RKO (cell line): Measurements from ENCODE around the gene RMND1.

Source experiments
- DNase-seq: peaks from one replicate; pipeline ENCODE4 v3.0.0-alpha.2; 2016; ENCODE audit warnings: low spot score

The RMND1 gene

DNA sequence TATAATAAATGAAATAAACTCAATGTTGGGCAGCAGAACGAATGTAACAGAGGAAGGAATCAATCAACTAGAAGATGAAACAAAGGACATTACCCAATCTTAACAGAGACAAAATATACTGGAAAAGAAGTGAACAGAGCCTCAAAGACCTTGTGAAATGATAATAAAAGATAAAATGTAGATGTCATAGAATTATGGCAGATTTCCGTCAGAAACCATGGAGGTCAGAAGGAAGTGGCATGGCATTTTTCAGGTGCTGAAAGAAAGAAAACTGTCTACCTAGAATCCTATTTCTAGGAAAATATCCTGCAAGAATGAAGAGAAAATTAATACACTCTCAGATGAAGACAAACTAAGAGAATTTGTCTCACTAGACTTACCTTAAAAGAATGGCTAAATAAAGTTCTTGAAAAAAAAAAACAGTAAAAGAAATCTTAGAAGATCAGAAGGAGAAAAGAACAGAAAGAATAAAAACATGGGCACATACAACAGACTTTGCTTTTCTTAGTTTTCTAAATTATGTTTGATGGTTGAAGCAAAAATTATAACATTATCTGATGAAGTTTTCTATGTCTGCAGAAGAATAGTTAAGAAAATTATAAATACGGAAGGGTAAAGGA is 37.2 kb downstream of the RMND1 start:
- DNase-seq: no peak

DNA sequence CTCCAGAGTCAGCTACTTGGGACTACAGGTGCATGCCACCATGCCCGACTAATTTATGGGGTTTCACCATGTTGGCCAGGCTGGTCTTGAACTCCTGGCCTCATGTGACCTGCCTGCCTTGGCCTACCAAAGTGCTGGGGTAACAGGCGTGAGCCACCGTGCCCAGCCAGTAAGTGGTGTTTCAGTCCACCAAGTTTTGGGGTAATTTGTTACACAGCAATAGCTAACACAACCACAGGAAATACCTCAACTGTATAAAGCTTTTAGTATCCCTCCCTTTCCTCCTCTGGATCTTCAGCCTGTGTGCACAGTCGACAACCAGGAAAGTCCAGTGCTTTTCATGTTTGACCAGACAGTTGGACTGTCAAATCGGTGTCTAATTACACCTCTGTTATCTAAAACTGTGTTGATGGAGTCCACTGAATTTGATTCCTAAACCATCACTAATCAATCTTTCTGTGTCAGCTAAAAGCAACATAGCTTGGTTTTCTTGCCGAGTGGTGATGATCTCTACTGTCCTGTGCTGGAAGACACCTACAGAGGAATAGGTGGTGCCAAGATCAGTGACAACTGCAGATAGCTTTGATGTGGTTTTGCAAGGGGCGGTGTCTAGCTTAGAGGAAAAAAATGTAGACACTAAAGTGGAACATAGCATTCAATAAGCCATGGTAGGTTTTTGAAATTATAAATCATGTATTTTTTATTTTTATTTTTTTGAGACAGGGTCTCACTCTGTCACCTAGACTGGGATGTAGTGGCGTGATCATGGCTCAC is 38.4 kb downstream of the RMND1 start:
- DNase-seq: no peak

DNA sequence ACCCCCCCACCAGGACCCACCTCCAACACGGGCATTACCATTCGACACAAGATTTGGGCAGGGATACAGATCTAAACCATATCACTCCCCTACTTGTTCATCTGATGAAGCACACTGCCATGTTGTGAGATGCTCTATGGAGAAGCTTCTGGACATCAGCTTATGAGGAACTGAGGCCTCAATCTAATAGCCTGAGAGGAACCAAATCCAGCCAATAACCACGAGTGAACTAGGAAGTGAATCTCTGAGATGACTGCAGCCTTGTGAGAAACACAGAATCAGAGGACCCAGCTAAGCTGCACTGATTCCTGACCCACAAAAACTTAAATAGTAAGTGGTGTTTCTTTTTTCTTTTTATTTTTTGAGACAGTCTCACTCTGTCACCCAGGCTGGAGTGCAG is 39.0 kb downstream of the RMND1 start:
- DNase-seq: no peak

DNA sequence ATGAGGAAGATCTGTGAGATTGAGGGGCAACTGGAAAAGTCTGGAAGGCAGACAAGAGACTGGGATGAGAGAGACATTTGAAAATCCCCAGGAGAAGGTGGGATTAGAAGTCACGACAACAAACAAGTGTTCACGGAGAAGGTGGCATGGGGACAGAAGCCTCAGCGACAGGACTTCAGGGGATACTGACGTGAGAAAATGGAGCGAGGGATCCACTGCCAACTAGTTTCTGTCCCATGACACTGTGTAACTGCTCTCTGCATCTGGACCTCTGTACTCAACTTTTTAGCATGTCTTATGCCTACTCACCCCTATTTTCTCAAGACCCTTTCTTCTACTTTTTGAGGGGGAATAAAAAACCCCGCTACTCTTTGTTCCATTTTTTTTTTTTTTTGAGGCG is 42.2 kb downstream of the RMND1 start:
- no peak for DNase-seq

DNA sequence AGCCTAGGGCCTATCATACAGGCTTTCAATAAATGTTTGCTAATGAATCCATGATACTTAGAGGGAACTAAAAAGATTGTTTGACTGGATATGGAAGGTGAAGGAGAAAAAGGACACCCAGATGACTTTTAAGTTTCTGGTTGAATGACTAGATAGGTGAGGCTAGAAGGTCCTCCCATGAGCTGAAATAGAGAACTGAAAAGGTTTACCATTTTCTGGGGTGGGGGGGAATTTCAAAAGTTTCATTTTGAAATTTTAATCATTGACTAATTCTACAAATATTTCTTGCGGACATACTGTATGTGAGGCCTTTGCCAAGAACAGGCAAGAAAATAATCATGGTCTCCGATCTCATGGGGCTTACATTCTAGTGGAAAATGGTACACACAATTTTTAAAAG is 42.7 kb downstream of the RMND1 start:
- no peak for DNase-seq

DNA sequence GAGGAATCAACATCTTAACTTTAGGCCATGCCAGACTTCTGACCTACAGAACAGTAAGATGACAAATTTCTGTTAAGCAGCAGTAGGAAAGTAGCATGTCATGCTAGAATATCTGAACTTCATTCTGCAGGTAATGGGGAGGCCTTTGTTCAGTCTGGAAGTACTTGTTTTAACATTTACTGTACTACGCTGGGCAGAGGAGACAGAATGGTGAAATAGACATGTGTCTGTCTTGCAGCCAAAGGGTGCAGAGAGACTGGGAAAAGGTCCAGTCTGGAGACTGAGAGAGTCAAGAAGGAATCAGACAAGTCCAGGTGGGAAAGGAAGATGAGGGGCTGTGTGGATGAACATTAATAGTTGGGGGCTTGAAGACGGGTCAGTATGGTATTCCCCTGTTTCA is 43.1 kb downstream of the RMND1 start:
- DNase-seq: no peak

DNA sequence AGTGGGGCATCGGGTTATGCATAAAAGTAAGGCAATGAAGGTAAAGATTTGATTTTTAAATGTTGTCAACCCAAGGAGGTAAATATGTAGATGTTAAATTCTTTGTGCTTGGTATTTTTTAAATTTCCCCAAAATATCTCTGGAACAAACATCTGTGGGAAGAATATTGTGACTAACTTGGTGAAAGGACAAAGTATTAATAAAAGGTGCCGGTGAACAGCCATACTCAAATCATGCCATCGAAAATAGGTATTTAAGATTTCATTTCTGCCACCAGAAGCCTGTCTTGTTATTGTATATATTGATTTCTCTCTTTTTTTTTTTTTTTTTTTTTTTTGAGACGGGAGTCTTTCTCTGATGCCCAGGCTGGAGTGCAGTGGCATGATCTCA is 48.0 kb downstream of the RMND1 start:
- DNase-seq: no peak

DNA sequence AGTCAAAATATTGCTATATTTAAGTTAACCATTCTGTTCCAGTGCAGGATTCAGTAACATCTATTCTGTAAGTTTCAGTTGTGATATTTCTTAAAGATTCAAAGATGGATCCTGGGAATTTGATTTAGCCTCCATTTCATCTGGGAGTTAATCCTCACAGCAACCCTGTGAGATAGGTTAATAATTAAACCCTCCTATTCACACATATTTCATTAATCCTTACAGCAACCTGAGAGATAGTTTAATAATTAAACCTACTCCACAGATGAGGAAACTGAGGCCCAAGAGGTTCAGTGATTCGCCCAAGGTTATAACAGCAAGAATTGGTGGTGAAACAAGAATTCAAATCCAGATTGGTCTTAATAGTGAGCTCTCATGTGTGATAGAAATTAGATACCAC is 49.7 kb downstream of the RMND1 start:
- no peak for DNase-seq

DNA sequence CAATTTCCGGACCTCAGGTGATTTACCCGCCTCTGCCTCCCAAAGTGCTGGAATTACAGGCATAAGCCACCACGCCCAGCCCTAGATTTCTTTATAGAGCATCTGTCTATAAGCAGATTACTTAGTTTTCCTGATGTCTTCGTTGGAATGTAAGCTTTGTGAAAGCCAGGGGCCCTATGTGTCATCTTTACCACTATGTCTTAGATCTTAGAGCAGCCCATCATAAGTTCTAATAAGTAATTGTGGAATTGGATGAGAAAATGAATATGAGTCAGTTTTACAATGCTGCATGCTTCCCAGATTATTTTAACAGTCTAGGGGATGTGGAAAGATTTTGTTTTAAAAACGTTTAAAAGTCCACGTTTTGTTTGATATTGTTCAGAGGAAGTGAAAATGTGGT is 51.5 kb downstream of the RMND1 start:
- DNase-seq: no peak

DNA sequence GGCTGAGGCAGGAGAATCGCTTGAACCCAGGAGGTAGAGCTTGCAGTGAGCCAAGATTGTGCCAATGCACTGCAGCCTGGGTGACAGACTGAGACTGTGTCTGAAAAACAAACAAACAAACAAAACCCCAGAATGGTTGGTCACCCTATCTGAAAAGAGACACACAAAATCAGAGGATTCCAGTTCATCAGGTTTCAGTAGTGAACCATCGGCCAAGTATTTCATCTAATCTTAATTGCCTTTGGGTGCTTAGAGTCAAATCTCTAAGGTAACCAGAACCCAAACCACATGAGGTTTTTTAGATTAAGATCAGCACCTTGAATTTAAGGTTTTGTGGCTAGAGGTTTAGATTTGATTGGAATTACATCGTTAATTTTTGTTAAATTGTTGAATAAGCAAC is 52.2 kb downstream of the RMND1 start:
- DNase-seq: no peak

DNA sequence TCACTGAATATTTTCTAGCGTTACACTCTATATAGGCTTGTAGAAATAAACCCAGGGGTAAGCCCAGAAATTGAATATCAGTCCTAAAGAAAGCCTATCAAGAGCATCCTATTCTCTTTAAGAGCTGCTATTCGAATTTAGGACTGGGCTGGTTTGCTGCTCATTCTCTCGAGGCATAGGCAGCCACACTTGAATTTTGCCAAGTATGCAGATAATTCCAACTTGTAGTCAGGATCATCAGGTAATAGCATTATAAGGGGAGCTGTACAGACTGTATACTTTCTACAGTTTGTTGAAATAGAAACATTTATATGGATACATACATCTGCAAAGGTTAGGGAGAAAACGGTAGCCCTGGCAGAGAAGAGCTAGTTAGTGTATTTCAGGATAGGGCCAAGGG is 58.5 kb downstream of the RMND1 start:
- no peak for DNase-seq

DNA sequence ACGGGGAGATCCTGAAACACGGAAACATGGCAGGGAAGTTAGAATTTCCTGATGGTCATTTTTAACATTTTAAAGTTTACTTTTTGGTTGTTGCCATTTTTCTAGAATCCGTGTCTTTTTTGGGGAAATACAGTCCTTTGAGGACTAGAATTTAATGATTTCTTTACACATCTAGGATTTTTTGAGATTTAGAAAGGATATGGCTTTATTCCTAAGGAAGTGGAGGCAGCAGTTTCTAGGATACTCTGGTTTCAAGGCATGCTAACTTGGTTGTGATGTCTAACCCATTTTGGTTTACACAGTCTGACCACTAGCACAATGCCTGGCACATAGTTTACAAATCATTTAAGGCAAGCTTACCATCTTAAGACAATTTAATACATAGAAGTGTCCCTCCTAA is 59.5 kb downstream of the RMND1 start:
- DNase-seq: no peak

DNA sequence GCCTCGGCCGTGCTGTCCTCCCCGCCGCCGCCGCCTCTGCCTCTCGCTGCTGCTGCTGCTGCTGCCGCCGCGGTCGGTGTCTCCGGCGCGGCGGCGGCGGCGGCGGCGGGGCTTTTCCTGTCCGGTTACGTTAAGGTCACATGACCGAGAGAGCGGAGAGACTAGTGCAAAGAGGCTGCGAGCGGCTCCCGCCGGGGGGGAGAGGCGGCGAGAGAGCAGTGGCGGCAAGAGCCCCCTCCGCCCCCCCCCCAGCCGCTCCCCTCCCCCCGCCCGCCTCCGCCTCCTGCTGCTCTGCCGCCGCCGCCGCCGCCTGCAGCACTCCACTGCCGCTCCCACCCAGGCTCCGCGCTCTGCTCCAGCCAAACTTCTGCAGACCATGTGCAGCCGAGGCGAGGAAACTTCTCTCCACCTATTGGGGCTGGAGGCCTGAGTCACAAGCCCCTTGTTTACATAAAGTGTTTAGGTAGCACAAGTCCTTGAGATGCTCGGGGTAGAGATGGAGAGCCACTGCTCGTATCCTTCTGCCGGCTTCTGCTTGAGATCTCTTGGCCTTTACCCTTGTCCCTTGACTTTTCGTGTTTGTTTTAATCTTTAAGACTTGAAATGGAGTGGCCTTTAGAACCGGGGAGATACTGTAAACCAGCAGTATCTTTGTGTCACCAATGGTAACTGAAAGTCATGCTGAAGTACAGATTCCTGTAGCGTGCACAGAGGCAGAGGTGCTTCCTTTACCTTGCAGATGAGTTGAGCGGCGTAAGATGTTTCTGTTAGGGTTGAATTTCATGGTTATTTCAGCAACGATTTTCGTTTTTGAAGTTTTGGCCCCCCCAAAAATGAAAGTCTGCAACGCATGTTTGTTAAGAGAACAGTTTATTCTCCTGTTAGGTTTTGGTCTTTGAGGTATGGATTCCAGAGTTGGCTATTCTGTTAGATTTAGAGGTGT is 60.2 kb downstream of the RMND1 start, which contains the start of gene ZBTB2:
Gene ZBTB2 (minus strand): TSS at position 89 of the 943 bp plus-strand sequence. CDS start 17,922 bp downstream, outside the sequence.
- DNase-seq: peak; percentile 88

DNA sequence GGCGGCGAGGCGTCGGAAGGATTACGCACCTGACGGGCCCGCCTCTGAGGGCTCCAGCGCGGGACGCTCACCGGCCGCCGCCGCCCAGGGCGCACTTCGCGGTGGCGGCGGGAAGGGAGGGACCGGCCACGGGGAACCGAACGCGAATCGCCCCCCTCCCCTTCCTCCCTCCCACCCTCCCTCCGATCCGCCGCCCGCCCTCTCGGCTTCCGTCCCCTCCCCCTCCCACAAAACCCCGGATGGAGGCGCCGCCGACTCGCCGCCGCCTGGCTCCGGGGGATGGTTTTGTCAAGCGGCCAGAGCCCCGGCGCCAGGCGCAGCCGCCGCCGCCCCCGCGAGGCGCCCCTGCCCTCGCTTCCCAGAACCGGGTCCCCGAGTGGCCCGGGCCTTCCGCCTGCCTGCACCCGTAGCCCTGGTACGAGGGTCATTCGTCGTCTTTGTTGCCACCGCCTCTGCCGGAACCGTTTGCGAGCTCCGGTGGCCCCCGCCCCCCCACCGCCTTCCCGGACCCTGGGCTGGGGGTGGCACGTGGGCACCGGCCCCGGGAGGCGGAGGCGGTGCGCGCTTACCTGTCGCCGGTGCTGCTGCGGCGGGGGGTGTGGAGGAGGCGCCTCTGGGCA is 61.0 kb downstream of the RMND1 start:
- DNase-seq: no peak

DNA sequence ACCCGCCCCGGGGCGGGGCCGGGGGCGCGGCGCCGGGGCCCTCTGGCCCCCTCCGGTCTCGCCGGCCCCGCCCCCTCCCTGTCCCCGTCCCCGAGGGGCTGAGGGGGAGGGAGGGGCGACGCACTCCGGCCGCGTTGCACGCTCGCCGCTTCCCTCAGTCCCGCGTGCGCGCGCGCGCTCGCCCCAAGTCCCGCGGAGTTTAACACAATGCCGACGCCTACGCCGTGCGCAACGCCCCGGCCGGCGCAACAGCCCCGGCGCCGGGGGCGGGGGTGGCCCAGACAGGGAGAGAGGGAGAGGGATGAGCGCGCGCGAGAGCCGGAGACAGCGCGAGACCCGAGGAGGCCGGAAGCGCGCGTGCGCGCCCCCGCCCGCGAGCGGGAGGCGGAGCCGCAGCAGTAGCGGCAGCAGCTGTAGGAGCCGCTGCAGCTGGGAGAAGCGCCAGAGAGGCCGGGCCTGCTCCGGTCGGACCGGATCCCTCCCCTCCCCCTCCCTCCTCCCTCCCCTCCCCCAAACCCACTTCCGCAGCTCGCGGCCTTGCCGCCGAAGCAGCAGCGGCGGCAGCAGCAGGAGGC is 61.6 kb downstream of the RMND1 start:
- peak; percentile 97 for DNase-seq

DNA sequence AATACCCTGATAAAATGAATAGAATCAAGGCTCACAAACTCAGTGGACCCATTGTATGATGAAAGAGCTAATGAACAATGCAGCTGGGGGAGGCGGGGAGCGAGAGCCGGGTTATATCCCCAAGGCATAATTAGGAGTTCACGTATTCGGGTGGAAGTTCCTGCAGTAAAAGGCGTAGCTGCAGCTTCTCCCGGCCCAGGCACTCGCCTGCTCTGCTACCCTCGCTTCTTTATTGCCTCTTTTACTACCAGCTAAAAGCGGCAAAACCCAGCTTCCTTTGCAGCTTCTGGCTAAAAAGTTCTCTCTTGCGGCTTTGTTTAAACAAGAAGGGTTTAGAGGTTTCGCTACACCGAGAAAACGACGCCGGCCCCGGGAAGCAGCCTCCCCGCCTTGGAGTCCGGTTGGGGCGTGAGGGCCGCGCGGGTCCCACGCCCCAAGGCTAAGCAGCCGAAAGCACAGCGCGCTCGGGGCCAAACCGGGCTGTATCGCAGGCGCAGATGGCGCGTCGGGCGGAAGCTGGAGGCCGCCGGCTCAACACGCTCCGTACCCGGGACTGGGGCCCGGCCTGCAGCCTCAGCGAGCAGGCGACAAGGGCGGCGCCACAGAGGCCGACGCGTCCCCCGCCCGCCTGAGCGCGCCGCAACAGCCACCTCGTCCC is 62.2 kb downstream of the RMND1 start:
- peak; percentile 66 for DNase-seq

DNA sequence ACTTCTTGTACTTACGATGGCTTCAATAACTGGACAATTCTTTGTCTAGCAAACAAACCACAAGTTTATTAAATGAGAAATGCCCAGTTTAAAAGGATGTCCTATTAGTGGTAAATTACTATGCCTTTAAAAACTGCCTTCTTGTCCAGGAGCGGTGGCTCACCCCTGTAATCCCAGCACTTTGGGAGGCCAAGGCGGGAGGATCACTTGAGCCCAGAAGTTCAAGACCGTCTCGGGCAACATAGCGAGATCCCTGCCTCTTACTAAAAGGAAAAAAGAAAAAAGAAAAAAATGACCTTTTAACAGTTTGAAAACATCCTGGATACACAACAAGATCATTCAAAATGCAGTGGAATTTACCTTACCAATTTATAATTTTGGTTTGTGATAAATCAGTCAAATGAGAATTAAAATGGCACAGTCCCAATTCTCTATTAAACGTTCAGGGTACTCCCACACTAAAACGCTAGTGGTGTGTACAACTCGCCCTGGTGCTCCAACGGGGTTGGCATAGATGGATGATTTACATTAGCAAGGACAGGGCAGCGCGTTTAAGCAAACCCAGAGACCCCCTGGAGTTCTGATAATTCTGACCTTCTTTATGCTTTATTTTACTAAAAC is 62.8 kb downstream of the RMND1 start:
- DNase-seq: peak; percentile 46

DNA sequence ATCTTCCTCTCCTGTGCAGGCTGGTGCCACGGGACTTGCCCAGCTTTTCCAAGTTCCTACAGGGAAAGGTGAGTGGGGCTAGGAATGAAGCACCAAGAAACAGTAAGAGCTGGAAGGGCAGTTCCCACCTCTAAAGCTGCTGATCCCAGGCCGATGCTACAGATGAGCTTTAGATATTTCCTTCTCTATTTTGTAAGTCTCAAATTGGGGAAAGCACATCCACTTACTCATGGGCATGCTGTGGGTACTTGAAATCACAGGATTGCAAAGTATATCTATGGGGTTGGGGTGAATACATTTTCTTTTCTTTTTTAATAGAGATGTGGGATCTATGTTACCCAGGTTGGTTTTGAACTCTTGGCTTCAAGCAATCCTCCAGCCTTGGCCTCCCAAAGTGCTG is 63.7 kb downstream of the RMND1 start:
- no peak for DNase-seq

DNA sequence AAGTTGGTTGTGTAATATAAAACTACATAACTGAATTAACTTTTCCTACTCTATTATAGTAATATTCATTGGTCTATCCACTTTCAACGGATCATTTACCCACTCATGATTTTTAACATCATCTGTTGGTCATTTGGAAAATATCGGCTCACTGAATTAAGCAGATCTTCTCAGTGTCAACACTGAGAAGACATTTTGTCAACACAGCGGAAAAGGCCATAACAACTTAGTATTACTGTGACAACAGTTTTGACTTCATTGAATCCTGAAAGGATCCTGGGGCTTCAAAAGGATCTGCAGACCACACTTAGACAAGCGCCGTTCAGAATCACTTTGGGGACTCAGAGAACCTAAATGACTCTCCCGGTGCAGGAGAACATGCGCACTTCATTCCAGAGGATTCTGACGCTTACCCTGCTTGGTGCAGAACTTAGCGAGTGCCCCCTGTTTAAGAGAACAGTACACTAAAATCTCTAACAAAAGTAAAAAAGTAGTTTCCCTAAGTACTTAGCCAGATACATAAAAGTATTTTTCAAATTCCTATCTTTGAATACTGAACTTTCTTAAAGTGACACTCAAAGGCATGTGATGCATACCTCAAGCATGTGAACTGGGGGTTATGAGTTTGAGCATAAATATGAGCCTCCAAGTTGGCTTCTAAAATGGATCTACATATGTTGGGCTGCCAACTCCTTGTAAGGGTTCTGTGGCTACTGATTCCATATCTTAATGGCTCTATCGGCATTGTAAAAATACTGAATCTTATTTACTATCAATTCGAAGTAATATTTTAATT is 64.6 kb downstream of the RMND1 start:
- DNase-seq: no peak

DNA sequence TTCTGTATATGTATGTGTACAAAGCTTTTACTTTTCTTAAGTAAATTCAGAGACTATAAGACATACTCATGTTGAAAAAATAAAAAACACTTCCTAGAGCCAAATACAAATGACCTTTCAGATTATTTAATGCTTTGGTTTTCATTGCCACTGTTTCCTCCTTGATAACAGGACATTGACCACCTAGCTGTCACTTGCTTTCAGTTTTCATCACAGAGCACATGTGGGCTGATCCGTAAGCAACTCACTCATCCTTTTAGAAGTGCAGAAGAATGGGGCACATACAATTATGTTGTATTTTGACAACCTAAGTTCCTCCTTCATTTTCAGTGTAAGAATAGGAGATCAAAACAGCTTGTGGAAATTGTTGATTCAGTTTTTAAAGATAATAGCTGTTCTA is 66.7 kb downstream of the RMND1 start:
- DNase-seq: no peak
